ENCODE data around the gene RAP2A. TPM values are rescaled to one million over a fixed set of nuclear protein-coding genes. Genes with fewer than 3 reads are reported as not detected.

RAP2A gene
- total and polyA plus RNA-seq, 9 of the 15 experiments (the other 6 are each of a cell fraction or from before 2014, with no cell fraction given), result 1.8 to 11.7 (median 5.6) TPM

- no peak overlapping the region for H3K4me2 ChIP-seq (ENCODE audit: insufficient read depth, low read length)
- H3K4me1 ChIP-seq (replicated peaks in 1 of 2; ENCODE audit: control insufficient read depth in 2 of 2, insufficient read depth in 2 of 2, low read length in 2 of 2), result no peaks in the 10 kb centered on the region
- H3K36me3 ChIP-seq (ENCODE audit: control insufficient read depth, insufficient read depth, low read length), result no peaks in the 10 kb centered on the region
- FAIRE-seq (no peak), ATAC-seq (no peak), DNase-seq (ENCODE audit: extremely low read depth in 1 of 4, low spot score in 3 of 4) (no peak)
- BruUV-seq (replicated peaks), result no TSS peak
- H3K27me3 ChIP-seq (ENCODE audit: control insufficient read depth in 2 of 2, insufficient read depth in 2 of 2, low read length in 2 of 2), result 0 out of 5 replicates have a peak, but pooled peaks cover 0 to 4% of the 10 kb centered on the region in 2 experiments
- H3K9ac ChIP-seq (ENCODE audit: insufficient read depth in 1 of 2, low read depth in 2 of 2, low read length in 2 of 2), result no peak overlapping the region
- no peaks in the 10 kb centered on the region for H3K79me2 ChIP-seq (ENCODE audit: control insufficient read depth, insufficient read depth, low read length)
- ChIA-PET CTCF (ENCODE audit: low intra/inter-chr PET ratio) (no interaction called here), POLR2A (interaction anchor here (1.3 kb wide), 1 partner anchor 10 kb away, joined by 3 read pairs; no protein-coding TSS in a partner anchor)
- H3K27ac ChIP-seq (ENCODE audit: extremely low read depth, low read depth, low read length), result no peak overlapping the region
- 2% methylated on average over 5 of the region's 6 CpGs for WGBS (ENCODE audit: insufficient coverage, low coverage, missing lambda C conversion rate)
- no peaks in the 10 kb centered on the region for H4K20me1 ChIP-seq (replicated peaks; ENCODE audit: control insufficient read depth, insufficient read depth, low read length)
- intact Hi-C loops (cut with micrococcal nuclease) (no loop called here), in situ Hi-C loops (cut with MboI) (no loop called here)
- no peak overlapping the region for H2AFZ ChIP-seq (ENCODE audit: low read depth, low read length)
- no peaks in the 10 kb centered on the region for H3K9me3 ChIP-seq (replicated peaks; ENCODE audit: control insufficient read depth, insufficient read depth, low read depth, low read length)
- H3K4me3 ChIP-seq, result no peak overlapping the region
- no peaks in the 10 kb centered on the region for H3K9me1 ChIP-seq (ENCODE audit: control insufficient read depth, insufficient read depth, low read length)
- no peak for TF ChIP-seq PHB2 (IDR thresholded peaks at IDR 0.05; ENCODE audit: low read depth)
- no peak for TF ChIP-seq EGR1 (conservative IDR thresholded peaks at IDR 0.05)
- TF ChIP-seq, protein P1, sequence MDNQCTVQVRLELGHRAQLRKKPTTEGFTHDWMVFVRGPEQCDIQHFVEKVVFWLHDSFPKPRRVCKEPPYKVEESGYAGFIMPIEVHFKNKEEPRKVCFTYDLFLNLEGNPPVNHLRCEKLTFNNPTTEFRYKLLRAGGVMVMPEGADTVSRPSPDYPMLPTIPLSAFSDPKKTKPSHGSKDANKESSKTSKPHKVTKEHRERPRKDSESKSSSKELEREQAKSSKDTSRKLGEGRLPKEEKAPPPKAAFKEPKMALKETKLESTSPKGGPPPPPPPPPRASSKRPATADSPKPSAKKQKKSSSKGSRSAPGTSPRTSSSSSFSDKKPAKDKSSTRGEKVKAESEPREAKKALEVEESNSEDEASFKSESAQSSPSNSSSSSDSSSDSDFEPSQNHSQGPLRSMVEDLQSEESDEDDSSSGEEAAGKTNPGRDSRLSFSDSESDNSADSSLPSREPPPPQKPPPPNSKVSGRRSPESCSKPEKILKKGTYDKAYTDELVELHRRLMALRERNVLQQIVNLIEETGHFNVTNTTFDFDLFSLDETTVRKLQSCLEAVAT (IDR thresholded peaks at IDR 0.05), result no peak
- TF ChIP-seq SRSF9 (IDR thresholded peaks at IDR 0.05; ENCODE audit: borderline replicate concordance, low read depth, low read length), result no peak
- TF ChIP-seq IFI16 (CRISPR knock-in tag; IDR thresholded peaks at IDR 0.05), result no peak
- TF ChIP-seq KDM4B (IDR thresholded peaks at IDR 0.05; ENCODE audit: borderline replicate concordance in 2 of 2, low read depth in 1 of 2), result no peak
- no peak for TF ChIP-seq ZNF197 (CRISPR knock-in tag; IDR thresholded peaks at IDR 0.05; ENCODE audit: low read depth)
- TF ChIP-seq CTCFL (IDR thresholded peaks at IDR 0.05; ENCODE audit: borderline replicate concordance, insufficient read depth, low read depth, low read length, poor library complexity, severe bottlenecking), result no peak
- no peak for TF ChIP-seq SMAD2 (IDR thresholded peaks at IDR 0.05; ENCODE audit: low read depth, low read length)
- TF ChIP-seq KLF16 (IDR thresholded peaks at IDR 0.05), result no peak
- TF ChIP-seq CEBPB (tag; IDR thresholded peaks at IDR 0.05), result no peak
- TF ChIP-seq, protein P2, sequence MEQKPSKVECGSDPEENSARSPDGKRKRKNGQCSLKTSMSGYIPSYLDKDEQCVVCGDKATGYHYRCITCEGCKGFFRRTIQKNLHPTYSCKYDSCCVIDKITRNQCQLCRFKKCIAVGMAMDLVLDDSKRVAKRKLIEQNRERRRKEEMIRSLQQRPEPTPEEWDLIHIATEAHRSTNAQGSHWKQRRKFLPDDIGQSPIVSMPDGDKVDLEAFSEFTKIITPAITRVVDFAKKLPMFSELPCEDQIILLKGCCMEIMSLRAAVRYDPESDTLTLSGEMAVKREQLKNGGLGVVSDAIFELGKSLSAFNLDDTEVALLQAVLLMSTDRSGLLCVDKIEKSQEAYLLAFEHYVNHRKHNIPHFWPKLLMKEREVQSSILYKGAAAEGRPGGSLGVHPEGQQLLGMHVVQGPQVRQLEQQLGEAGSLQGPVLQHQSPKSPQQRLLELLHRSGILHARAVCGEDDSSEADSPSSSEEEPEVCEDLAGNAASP (IDR thresholded peaks at IDR 0.05), result no peak
- no peak for TF ChIP-seq HNRNPK (IDR thresholded peaks at IDR 0.05; ENCODE audit: low read depth, low read length, poor library complexity, severe bottlenecking)
- no peak for TF ChIP-seq TCF15 (CRISPR knock-in tag; IDR thresholded peaks at IDR 0.05)
- no peak for TF ChIP-seq SMARCA4 (IDR thresholded peaks at IDR 0.05)
- no peak for TF ChIP-seq ADNP (tag; IDR thresholded peaks at IDR 0.05)
- TF ChIP-seq FOXM1 (IDR thresholded peaks at IDR 0.05; ENCODE audit: low read depth), result no peak
- TF ChIP-seq FOXM1 (CRISPR knock-in tag; IDR thresholded peaks at IDR 0.05; ENCODE audit: low read depth), result no peak
Observed at GRCh38 chr13:97474349-97474980, 40.5 kb downstream of the RAP2A start.
